Epithelial cell of prostate (primary cell): Measurements from ENCODE around the gene GNL3.
"Not testable (repeated sequence)": the region's sequence is repeated elsewhere in the genome, so short reads cannot be mapped to it uniquely, and the experiment has no call there.

Source experiments
- DNase-seq: peaks from one replicate; pipeline ENCODE4 v3.0.0-alpha.2; 2011; ENCODE audit warnings: low read depth, low spot score
- H3K27ac ChIP-seq: fragments of 450-650 bp; 2 replicates; pipeline ENCODE4 v1.5.1; 2017; ENCODE audit warnings: mild to moderate bottlenecking

GNL3 gene

DNA sequence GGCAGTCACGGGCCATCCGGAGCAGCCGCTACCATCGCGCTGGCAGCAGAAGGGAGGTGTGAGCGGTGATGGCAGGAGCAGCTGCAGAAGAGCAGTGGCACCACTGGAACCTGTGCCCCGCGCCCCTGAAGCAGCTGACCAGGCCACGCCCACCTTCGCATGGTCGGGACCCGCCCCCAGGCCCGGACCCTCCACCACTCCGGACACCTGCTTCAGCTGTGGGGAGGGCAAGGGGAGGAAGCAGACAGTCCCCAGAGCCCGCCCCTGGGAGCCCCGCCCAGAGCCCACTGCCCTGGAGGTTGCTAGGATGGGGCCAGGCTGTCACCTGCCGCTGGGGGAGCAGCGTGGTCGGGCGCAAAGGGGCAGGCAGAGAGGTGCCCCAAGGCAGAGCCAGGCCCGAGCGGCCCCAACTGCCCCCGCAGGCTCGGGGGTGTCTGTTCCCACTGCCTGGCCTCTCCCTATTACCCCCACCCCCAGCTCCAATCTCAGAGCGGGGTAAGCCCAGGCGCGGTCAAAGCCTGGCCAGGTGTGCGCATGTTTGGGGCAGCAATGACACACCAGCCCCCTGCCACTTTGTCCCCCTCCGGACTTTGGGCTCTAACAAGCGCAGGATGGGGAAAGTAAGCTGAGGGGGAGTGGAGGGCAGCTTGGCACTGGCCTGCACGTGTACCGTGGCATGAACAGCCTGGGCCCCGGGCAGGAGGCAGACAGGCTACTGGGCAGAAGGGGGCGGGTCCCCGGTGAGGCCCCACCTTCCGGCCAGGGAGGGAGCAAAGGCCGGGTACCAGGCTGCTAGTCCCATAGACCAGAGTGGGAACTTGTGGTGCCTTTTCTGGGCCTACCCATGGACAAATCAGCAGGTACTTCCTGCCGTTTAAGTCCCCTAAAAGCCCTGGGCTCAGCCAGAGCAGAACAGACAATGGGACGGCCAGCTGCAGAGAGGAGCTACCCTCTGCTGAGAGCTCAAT lies 28.8 kb downstream of the GNL3 start:
- no peak overlapping the region for H3K27ac ChIP-seq
- DNase-seq = no peak

- H3K27ac ChIP-seq = no peak overlapping the region
- no peak for DNase-seq
These were observed 30.0 kb downstream of the GNL3 start for GRCh38 chr3:52715714-52716305.

- no peak overlapping the region for H3K27ac ChIP-seq
- no peak for DNase-seq
These were observed 33.8 kb downstream of the GNL3 start for GRCh38 chr3:52719618-52720017.

DNA sequence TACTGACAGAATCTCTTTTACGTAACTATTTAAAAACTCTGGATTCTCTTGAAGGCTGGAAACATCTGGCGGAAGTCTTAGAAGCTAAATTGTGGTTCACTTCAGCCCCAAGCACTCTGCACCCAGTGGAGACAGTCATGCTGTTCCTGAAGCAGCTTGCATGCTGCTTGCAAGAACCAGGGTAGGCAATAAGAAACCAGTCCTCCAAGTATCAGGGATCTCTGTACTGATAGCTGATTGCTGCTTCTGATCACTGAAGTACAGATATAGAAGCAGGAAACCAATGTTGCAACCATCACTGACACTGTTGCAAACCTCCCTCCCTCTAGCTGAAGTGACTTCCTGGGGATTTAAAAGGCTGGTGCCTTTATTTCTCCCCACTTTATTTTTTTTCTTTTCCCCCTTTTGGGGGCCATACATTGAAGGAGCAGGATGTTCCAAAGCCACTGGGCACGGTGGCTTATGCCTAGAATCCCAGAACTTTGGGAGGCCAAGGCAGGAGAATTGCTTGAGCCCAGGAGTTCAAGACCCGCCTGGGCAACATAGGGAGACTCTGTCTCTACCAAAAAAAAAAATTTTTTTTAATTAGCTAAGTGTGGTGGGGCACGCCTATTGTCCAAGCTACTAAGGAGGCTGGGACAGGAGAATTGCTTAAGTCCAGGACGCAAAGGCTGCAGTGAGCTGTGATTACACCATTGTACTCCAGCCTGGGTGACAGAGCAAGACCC lies 35.3 kb downstream of the GNL3 start:
- DNase-seq = no peak
- no peak overlapping the region for H3K27ac ChIP-seq

GRCh38 chr3:52721730-52722008 lies 35.8 kb downstream of the GNL3 start:
- DNase-seq = no peak
- no peak overlapping the region for H3K27ac ChIP-seq

- no peak overlapping the region for H3K27ac ChIP-seq
- DNase-seq = no peak
These were observed 36.7 kb downstream of the GNL3 start for GRCh38 chr3:52722491-52722890.

DNA sequence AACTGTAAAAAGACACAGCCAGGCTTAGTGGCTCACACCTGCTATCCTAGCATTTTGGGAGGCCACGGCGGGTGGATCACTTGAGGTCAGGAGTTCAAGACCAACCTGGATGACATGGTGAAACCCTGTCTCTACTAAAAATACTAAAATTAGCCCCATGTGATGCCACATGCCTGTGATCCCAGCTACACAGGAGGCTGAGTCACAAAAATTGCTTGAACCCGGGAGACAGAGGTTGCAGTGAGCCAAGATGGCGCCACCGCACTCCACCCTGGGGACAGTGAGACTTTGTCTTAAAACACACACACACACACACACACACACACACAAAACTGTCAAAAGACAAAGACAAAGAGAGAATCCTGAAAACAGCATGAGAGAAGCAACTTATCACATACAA lies 38.1 kb downstream of the GNL3 start:
- DNase-seq = no peak
- H3K27ac ChIP-seq = no peak overlapping the region

DNA sequence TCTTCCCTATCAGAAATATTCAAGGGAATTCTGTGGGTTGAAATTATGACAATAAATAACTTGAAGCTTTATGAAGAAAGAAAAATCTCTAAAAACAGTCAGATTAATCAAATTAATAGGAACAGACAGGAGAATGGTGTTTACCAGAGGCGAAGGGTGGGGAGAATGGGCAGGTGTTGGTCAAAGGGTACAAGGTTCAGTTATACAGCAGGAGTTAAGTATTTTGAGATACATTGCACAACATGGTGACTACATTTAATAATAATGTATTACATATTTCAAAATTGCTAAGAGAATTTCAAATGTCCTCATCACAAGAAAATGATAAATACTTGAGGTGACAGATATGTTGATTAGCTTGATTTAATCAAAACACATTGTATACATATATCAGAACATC lies 38.7 kb downstream of the GNL3 start:
- H3K27ac ChIP-seq = no peak overlapping the region
- no peak for DNase-seq

DNA sequence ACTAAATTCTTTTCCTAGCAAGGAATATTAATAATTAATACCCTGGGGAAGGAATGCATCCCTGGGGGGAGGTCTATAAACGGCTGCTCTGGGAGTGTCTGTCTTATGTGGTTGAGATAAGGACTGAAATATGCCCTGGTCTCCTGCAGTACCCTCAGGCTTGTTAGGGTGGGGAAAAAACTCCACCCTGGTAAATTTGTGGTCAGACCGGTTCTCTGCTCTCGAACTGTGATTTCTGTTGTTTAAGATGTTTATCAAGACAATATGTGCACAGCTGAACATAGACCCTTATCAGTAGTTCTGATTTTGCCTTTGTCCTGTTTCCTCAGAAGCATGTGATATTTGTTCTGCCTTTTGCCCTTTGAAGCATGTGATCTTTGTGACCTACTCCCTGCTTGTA lies 42.9 kb downstream of the GNL3 start:
- not testable (repeated sequence) for H3K27ac ChIP-seq, DNase-seq

- H3K27ac ChIP-seq = no peak overlapping the region
- no peak for DNase-seq
These were observed 44.8 kb downstream of the GNL3 start for GRCh38 chr3:52730681-52731080.

GRCh38 chr3:52731590-52731989 lies 45.8 kb downstream of the GNL3 start:
- no peak overlapping the region for H3K27ac ChIP-seq
- no peak for DNase-seq

DNA sequence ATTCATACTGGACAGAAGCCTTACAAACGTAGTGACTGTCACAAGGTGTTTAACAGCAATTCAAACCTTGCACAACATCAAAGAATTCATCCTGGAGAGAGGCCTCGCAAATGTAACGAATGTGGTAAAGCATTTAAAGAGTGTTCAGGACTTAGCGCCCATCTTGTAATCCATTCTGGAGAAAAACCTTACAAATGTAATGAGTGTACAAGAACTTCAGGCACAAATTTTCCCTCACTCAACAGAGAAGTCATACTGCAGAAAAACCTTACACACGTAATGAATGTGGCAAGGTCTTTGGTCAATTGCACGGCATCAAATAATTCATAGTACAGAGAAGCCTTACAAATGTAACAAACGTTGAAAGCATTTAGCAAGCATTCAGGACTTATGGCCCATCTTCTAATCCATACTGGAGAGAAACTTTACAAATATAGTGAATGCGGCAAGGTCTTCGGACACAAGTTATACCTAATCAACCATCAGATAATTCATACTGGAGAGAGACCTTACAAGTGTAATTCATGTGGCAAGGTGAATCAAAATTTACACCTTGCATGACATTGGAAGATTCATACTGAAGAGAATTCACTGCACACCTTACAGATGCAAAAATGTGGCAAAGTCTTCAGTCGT lies 47.5 kb downstream of the GNL3 start:
- DNase-seq = no peak
- H3K27ac ChIP-seq = no peak overlapping the region

DNA sequence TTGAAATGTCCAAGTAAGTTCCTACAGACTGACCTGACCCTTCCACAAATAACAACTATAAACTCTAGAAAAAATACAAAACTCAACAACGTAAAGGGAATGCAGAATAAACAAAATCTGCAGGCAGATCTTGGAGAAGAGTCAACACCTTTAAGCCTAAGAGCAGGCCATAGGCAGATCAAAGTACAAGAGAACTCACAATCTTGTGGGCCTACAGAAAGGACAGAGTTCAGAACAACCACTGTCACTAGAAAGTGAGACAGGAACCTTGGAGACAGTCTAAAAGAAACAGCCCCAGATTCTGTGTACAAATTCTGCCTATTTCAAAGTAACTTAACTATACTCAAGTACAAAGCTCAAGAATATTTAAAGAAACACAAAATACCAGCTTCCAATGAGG lies 53.9 kb downstream of the GNL3 start:
- no peak overlapping the region for H3K27ac ChIP-seq
- no peak for DNase-seq

- no peak overlapping the region for H3K27ac ChIP-seq
- DNase-seq = no peak
These were observed 56.7 kb downstream of the GNL3 start for GRCh38 chr3:52742418-52743041.

GRCh38 chr3:52743152-52743551 lies 57.3 kb downstream of the GNL3 start:
- no peak overlapping the region for H3K27ac ChIP-seq
- no peak for DNase-seq

DNA sequence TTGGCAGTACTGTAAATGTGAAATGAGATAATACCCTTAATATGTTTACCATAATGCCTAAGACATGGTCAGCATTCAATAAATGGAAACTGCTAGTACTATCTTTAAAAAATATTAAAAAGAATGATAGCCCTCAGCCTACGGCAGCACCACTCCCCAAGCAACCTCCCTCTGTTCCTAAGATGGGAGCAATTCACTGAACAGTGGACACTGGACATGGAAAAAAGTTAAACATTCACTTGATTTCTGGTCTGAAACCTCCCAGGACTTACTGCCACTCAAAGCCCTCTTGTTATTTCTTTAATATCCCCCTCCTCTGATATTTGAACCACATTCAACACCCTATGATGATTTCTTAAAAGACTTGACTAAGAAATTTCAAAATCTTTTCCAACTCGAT lies 57.9 kb downstream of the GNL3 start:
- DNase-seq = no peak
- H3K27ac ChIP-seq = no peak overlapping the region
